HG03457 (cell line): ENCODE data around the gene ZNRD2.

Source experiments
- ATAC-seq: cut with Tn5 transposase; IDR thresholded peaks from one replicate; pipeline ENCODE4 v1.9.1; 2021; ENCODE audit warnings: moderate number of reproducible peaks; ENCODE audit not compliant: unreplicated experiment

ZNRD2 gene

GRCh38 chr11:65586247-65586630 lies 16.0 kb downstream of the ZNRD2 start:
- ATAC-seq, result no peak

- ATAC-seq, result no peak
These were observed 16.4 kb downstream of the ZNRD2 start for GRCh38 chr11:65586676-65587075.

- ATAC-seq, result peak; percentile 51
These were observed 18.1 kb downstream of the ZNRD2 start for GRCh38 chr11:65588199-65589054.

GRCh38 chr11:65589444-65590239 lies 19.4 kb downstream of the ZNRD2 start:
- no peak for ATAC-seq

GRCh38 chr11:65590240-65590738 lies 20.0 kb downstream of the ZNRD2 start:
- ATAC-seq, result no peak

- ATAC-seq, result no peak
These were observed 21.9 kb downstream of the ZNRD2 start for GRCh38 chr11:65591939-65592857.

GRCh38 chr11:65592858-65593517 lies 22.7 kb downstream of the ZNRD2 start:
- ATAC-seq, result no peak

GRCh38 chr11:65593518-65594414 lies 23.5 kb downstream of the ZNRD2 start:
- ATAC-seq, result no peak

- ATAC-seq, result no peak
These were observed 24.9 kb downstream of the ZNRD2 start for GRCh38 chr11:65595131-65595530.

GRCh38 chr11:65595543-65596281 lies 25.4 kb downstream of the ZNRD2 start, which contains the start of gene KCNK7:
Gene KCNK7, minus strand, starts transcription at chr11:65595800. Its CDS starts 28 bp downstream, at chr11:65595772.
- ATAC-seq, result no peak

- no peak for ATAC-seq
These were observed 26.2 kb downstream of the ZNRD2 start for GRCh38 chr11:65596520-65596919.

GRCh38 chr11:65598258-65598699 lies 28.0 kb downstream of the ZNRD2 start:
- ATAC-seq, result no peak

- no peak for ATAC-seq
These were observed 29.1 kb downstream of the ZNRD2 start for GRCh38 chr11:65599216-65599954.

GRCh38 chr11:65599955-65600246 lies 29.6 kb downstream of the ZNRD2 start:
- no peak for ATAC-seq

GRCh38 chr11:65604258-65604657 lies 34.0 kb downstream of the ZNRD2 start:
- no peak for ATAC-seq

- no peak for ATAC-seq
These were observed 36.8 kb downstream of the ZNRD2 start for GRCh38 chr11:65606876-65607613.
